ENCODE results near the gene POLG. TPM values are rescaled to one million over a fixed set of nuclear protein-coding genes. Genes with fewer than 3 reads are reported as not detected.

POLG gene
- total and polyA plus RNA-seq, 3 experiments from 2014 or later: 56.0 to 110 (median 106) TPM

- H3K27me3 Mint-ChIP-seq: peaks cover 71 to 74% of the 10 kb centered on the region in 2 donors
- Histone ChIP-seq H3K4me1 (ENCODE audit: insufficient read depth, low read length) (peaks cover 12% of the 10 kb centered on the region), H3K27ac (ENCODE audit: low read depth, low read length) (no peak overlapping the region), H3K27me3 (ENCODE audit: insufficient read depth, low read length, poor library complexity, severe bottlenecking) (peaks cover 45% of the 10 kb centered on the region), H3K36me3 (ENCODE audit: insufficient read depth, low read length) (no peaks in the 10 kb centered on the region), H3K4me3 (ENCODE audit: low read length) (no peak overlapping the region), H3K9me3 (ENCODE audit: low read length) (no peaks in the 10 kb centered on the region)
- no peak overlapping the region for H3K27ac Mint-ChIP-seq
- H3K9me3 Mint-ChIP-seq: peaks cover 0 to 3% (median 0%) of the 10 kb centered on the region in 5 donors
- CTCF ChIA-PET: interaction anchor here (1.5 to 6.1 kb wide), 12 partner anchors 12 to 77 kb away, joined by 3 to 82 read pairs (median 20); partner anchors contain the start of gene POLG
- POLR2A ChIA-PET: no interaction called here
- no peak for DNase-seq
- no peak overlapping the region for H3K4me3 Mint-ChIP-seq
- no peaks in the 10 kb centered on the region for H3K36me3 Mint-ChIP-seq
- peaks cover 9 to 27% (median 9%) of the 10 kb centered on the region in 3 donors for H3K4me1 Mint-ChIP-seq
These were observed 22.1 kb upstream of the POLG start for GRCh38 chr15:89356634-89357298.

GRCh38 chr15:89353991-89354390 is 19.4 kb upstream of the POLG start:
- CTCF ChIA-PET: interaction anchor here (0.7 to 1.0 kb wide), 2 partner anchors 10 to 484 kb away, joined by 3 read pairs; no protein-coding TSS in a partner anchor
- no peaks in the 10 kb centered on the region for H3K36me3 ChIP-seq (ENCODE audit: insufficient read depth, low read length)
- peaks cover 55 to 66% of the 10 kb centered on the region in 2 donors for H3K27me3 Mint-ChIP-seq
- peaks cover 20% of the 10 kb centered on the region for H3K27me3 ChIP-seq (ENCODE audit: insufficient read depth, low read length, poor library complexity, severe bottlenecking)
- no peak overlapping the region for H3K4me3 Mint-ChIP-seq
- H3K27ac ChIP-seq (ENCODE audit: low read depth, low read length): no peak overlapping the region
- no peak for DNase-seq
- POLR2A ChIA-PET: interaction anchor here (0.5 kb wide), 1 partner anchor 225 kb away, joined by 4 read pairs; no protein-coding TSS in a partner anchor
- H3K36me3 Mint-ChIP-seq: no peaks in the 10 kb centered on the region
- H3K4me1 ChIP-seq (ENCODE audit: insufficient read depth, low read length): peaks cover 6% of the 10 kb centered on the region
- no peaks in the 10 kb centered on the region for H3K9me3 ChIP-seq (ENCODE audit: low read length)
- H3K4me3 ChIP-seq (ENCODE audit: low read length): no peak overlapping the region
- no peak overlapping the region for H3K27ac Mint-ChIP-seq
- peaks cover 0 to 7% (median 3%) of the 10 kb centered on the region in 3 donors for H3K4me1 Mint-ChIP-seq
- no peaks in the 10 kb centered on the region for H3K9me3 Mint-ChIP-seq

GRCh38 chr15:89352476-89352875 is 17.9 kb upstream of the POLG start:
- peaks cover 50 to 61% of the 10 kb centered on the region in 2 donors for H3K27me3 Mint-ChIP-seq
- ChIA-PET CTCF (interaction anchor here (0.9 to 2.0 kb wide), 2 partner anchors 47 to 78 kb away, joined by 3 to 5 read pairs; no protein-coding TSS in a partner anchor), POLR2A (no interaction called here)
- no peaks in the 10 kb centered on the region for H3K4me1 ChIP-seq (ENCODE audit: insufficient read depth, low read length)
- H3K4me3 ChIP-seq (ENCODE audit: low read length): no peak overlapping the region
- H3K9me3 ChIP-seq (ENCODE audit: low read length): no peaks in the 10 kb centered on the region
- H3K36me3 Mint-ChIP-seq: no peaks in the 10 kb centered on the region
- peaks cover 10% of the 10 kb centered on the region for H3K27me3 ChIP-seq (ENCODE audit: insufficient read depth, low read length, poor library complexity, severe bottlenecking)
- H3K4me1 Mint-ChIP-seq: peaks cover 0 to 6% (median 1%) of the 10 kb centered on the region in 3 donors
- peak in 1 of 5 donors; percentile 30 for DNase-seq
- H3K27ac ChIP-seq (ENCODE audit: low read depth, low read length): no peak overlapping the region
- peak overlapping the region in 1 of 8 donors; percentile 94 for H3K27ac Mint-ChIP-seq
- H3K4me3 Mint-ChIP-seq: no peak overlapping the region
- no peaks in the 10 kb centered on the region for H3K36me3 ChIP-seq (ENCODE audit: insufficient read depth, low read length)
- H3K9me3 Mint-ChIP-seq: no peaks in the 10 kb centered on the region

GRCh38 chr15:89349206-89349558 is 14.6 kb upstream of the POLG start:
- Histone ChIP-seq H3K4me3 (ENCODE audit: low read length) (no peak overlapping the region), H3K9me3 (ENCODE audit: low read length) (no peaks in the 10 kb centered on the region), H3K27me3 (ENCODE audit: insufficient read depth, low read length, poor library complexity, severe bottlenecking) (peaks cover 7% of the 10 kb centered on the region), H3K27ac (ENCODE audit: low read depth, low read length) (no peak overlapping the region), H3K4me1 (ENCODE audit: insufficient read depth, low read length) (no peaks in the 10 kb centered on the region), H3K36me3 (ENCODE audit: insufficient read depth, low read length) (no peaks in the 10 kb centered on the region)
- H3K27me3 Mint-ChIP-seq: peaks cover 28 to 36% of the 10 kb centered on the region in 2 donors
- H3K27ac Mint-ChIP-seq: no peak overlapping the region
- DNase-seq: peak in 1 of 5 donors; percentile 26
- POLR2A ChIA-PET: no interaction called here
- H3K36me3 Mint-ChIP-seq: peaks cover 0 to 2% (median 0%) of the 10 kb centered on the region in 3 donors
- CTCF ChIA-PET: interaction anchor here (1.1 to 2.4 kb wide), 2 partner anchors 10 to 12 kb away, joined by 3 to 9 read pairs; no protein-coding TSS in a partner anchor
- peaks cover 0 to 6% (median 1%) of the 10 kb centered on the region in 3 donors for H3K4me1 Mint-ChIP-seq
- no peaks in the 10 kb centered on the region for H3K9me3 Mint-ChIP-seq
- H3K4me3 Mint-ChIP-seq: no peak overlapping the region

GRCh38 chr15:89346516-89347231 is 12.1 kb upstream of the POLG start:
- Mint-ChIP-seq H3K36me3 (peaks cover 0 to 2% (median 0%) of the 10 kb centered on the region in 3 donors), H3K4me3 (no peak overlapping the region), H3K4me1 (peaks cover 0 to 6% (median 1%) of the 10 kb centered on the region in 3 donors), H3K27ac (peak overlapping the region in 1 of 8 donors; percentile 43), H3K27me3 (peaks cover 20 to 25% of the 10 kb centered on the region in 2 donors), H3K9me3 (no peaks in the 10 kb centered on the region)
- CTCF ChIA-PET: no interaction called here
- no peak for DNase-seq
- Histone ChIP-seq H3K4me3 (ENCODE audit: low read length) (no peak overlapping the region), H3K27me3 (ENCODE audit: insufficient read depth, low read length, poor library complexity, severe bottlenecking) (peaks cover 7% of the 10 kb centered on the region), H3K36me3 (ENCODE audit: insufficient read depth, low read length) (no peaks in the 10 kb centered on the region), H3K4me1 (ENCODE audit: insufficient read depth, low read length) (no peaks in the 10 kb centered on the region), H3K9me3 (ENCODE audit: low read length) (no peaks in the 10 kb centered on the region), H3K27ac (ENCODE audit: low read depth, low read length) (no peak overlapping the region)
- POLR2A ChIA-PET: no interaction called here

GRCh38 chr15:89345248-89345647 is 10.6 kb upstream of the POLG start:
- ChIA-PET CTCF (interaction anchor here (1.2 to 2.5 kb wide), 2 partner anchors 9 to 14 kb away, joined by 4 to 10 read pairs; no protein-coding TSS in a partner anchor), POLR2A (no interaction called here)
- Histone ChIP-seq H3K4me3 (ENCODE audit: low read length) (no peak overlapping the region), H3K36me3 (ENCODE audit: insufficient read depth, low read length) (no peaks in the 10 kb centered on the region), H3K27me3 (ENCODE audit: insufficient read depth, low read length, poor library complexity, severe bottlenecking) (peaks cover 7% of the 10 kb centered on the region), H3K27ac (ENCODE audit: low read depth, low read length) (no peak overlapping the region), H3K9me3 (ENCODE audit: low read length) (no peaks in the 10 kb centered on the region), H3K4me1 (ENCODE audit: insufficient read depth, low read length) (no peaks in the 10 kb centered on the region)
- Mint-ChIP-seq H3K4me3 (no peak overlapping the region), H3K4me1 (peaks cover 0 to 6% (median 1%) of the 10 kb centered on the region in 3 donors), H3K27ac (no peak overlapping the region), H3K27me3 (peaks cover 17% of the 10 kb centered on the region in 2 donors), H3K9me3 (no peaks in the 10 kb centered on the region), H3K36me3 (peaks cover 0 to 2% (median 0%) of the 10 kb centered on the region in 3 donors)
- no peak for DNase-seq

- Mint-ChIP-seq H3K36me3 (peaks cover 0 to 2% (median 0%) of the 10 kb centered on the region in 3 donors), H3K4me1 (peaks cover 0 to 1% (median 0%) of the 10 kb centered on the region in 3 donors), H3K27ac (no peak overlapping the region), H3K27me3 (peaks cover 4 to 11% of the 10 kb centered on the region in 2 donors), H3K4me3 (no peak overlapping the region), H3K9me3 (no peaks in the 10 kb centered on the region)
- Histone ChIP-seq H3K27me3 (ENCODE audit: insufficient read depth, low read length, poor library complexity, severe bottlenecking) (peaks cover 7% of the 10 kb centered on the region), H3K4me1 (ENCODE audit: insufficient read depth, low read length) (no peaks in the 10 kb centered on the region), H3K36me3 (ENCODE audit: insufficient read depth, low read length) (no peaks in the 10 kb centered on the region), H3K27ac (ENCODE audit: low read depth, low read length) (no peak overlapping the region), H3K4me3 (ENCODE audit: low read length) (no peak overlapping the region), H3K9me3 (ENCODE audit: low read length) (no peaks in the 10 kb centered on the region)
- ChIA-PET CTCF (interaction anchor here (2.5 kb wide), 1 partner anchor 16 kb away, joined by 10 read pairs; no protein-coding TSS in a partner anchor), POLR2A (no interaction called here)
- DNase-seq: peak in 1 of 5 donors; percentile 18
These were observed 8.2 kb upstream of the POLG start for GRCh38 chr15:89342840-89343239.
